HG02970 (cell line): ENCODE measurements around the gene TFF1.

Experiments used
- ATAC-seq: cut with Tn5 transposase; IDR thresholded peaks from one replicate; pipeline ENCODE4 v1.9.1; 2021; ENCODE audit warnings: mild to moderate bottlenecking, moderate library complexity, moderate number of reproducible peaks; ENCODE audit not compliant: unreplicated experiment, low FRiP score

The TFF1 gene

DNA sequence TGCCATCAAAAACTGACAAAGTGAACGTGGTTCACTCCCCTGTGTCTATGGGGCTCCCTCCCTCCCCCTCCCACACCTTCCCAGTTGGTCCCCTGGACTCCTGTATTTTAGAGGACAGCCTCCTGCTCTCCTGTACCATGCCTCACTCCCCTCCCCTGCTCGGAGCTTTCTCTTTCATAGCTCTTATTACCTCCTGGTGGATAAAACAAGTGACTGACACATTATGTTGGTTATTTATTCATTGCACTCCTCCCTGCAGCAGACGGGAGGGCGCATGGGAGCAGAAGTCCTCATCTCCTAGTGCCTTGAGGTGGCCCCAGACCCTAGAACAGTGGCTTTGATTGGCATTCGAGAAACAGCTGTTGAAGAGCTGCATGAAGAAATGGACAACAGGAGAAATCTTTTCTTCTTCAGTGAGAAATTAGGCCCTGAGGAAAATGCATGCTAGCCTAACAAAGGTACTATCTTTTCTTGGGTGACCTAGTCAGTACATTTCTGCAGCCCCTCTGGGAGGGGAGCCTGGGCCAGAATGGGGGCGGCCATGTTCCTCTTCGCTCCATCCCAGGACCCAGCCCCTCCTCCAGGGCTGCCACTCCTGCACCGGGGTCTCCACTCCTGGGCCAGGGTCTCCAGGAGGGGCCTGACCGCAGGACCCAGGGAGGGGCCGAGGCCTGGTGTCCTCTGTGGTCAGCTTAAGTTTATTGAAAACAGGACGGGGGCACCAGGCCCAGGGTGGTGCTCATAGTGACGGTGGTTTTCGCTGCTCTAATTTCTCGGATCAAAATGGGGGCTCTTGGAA lies 1.2 kb upstream of the TFF1 start:
- no peak for ATAC-seq

DNA sequence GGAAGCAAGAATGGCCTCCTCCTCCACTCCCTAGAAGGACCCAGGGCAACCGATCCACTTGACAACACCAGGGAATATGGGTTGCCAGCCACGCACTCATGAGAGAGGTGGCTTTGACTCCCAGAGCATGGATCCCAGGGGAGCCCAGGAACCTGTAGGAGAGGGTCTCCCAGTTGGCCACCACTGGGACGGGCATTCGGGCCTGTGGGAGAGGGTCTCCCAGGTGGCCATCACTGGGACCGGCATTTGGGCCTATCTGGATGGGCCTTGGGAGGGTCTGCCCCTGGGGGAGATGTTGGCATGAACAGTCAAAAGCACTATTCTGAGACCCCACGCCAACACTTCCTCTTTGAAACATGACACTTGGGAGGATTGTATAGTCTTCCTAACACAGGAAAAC lies 565 bp downstream of the TFF1 start:
- ATAC-seq = no peak

DNA sequence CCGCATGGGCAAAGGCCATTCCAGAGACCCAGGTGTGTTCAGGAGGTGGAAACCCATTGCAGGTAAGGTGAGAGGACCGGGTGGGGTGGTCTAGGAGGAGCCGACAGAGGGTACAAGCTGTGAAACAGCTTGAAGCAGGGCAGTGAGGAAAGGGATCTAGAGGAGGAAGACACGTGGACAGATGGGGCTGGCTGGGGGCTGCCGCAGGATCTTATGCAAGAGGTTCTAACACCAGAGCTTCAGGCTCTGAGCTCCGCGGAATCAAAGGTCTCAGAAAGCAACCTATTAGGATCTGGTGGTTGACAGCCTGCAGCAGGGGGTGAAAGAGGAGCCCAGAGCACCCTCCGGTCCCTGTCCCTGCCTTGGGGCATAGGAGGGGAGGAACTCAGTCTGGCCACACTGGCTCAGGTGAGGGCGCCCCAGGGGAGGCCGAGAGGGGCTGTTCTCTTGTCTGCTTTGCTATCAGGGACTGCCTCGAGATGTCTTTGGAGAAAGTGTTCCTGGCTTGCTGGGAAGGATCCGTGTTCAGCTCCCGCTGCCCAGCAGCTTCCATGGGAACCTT lies 1.9 kb downstream of the TFF1 start:
- no peak for ATAC-seq

DNA sequence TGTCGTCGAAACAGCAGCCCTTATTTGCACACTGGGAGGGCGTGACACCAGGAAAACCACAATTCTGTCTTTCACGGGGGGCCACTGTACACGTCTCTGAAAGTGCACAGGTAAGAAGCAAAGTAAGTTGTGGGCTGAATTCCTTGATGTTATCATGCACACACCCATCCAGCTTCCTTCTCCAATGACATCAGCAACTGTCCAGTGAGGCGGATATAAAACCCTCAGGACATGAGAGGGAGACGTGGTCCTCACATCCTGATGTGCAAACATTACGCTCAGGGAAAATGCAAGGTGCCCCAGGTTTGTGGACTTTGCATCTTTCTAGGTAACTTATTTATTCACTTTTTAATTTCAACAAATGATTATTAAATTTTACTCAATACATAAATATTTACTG lies 3.0 kb downstream of the TFF1 start:
- no peak for ATAC-seq

DNA sequence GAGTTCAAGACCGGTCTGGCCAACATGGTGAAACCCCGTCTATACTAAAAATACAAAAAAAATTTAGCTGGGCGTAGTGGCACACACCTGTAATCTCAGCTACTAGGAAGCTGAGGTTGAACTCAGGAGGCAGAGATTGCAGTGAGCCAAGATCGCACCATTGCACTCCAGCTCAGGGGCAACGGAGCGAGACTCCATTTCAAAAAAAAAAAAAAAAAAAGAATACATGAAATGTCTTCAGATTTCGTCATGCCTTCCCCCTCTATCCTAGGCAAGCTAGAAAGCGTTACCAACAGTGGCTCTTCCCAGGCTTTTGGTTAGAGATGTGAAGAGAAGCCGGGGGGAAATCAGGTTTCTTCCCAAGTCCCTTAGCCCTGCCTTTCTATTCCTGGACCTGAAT lies 3.6 kb downstream of the TFF1 start:
- ATAC-seq = no peak

DNA sequence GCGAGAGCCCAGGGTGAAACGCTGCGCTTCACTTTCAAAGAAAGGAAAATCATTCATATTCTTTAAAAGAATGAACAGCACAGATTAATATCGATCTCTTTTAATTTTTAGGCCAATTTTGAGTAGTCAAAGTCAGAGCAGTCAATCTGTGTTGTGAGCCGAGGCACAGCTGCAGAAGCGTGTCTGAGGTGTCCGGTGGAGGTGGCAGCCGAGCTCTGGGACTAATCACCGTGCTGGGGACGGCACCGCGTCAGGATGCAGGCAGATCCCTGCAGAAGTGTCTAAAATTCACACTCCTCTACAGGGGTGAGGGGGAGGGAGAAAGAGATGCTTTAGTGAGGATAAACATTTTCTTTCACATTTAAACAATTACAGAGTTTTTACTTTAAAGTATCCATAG lies 4.1 kb downstream of the TFF1 start:
- ATAC-seq = no peak

DNA sequence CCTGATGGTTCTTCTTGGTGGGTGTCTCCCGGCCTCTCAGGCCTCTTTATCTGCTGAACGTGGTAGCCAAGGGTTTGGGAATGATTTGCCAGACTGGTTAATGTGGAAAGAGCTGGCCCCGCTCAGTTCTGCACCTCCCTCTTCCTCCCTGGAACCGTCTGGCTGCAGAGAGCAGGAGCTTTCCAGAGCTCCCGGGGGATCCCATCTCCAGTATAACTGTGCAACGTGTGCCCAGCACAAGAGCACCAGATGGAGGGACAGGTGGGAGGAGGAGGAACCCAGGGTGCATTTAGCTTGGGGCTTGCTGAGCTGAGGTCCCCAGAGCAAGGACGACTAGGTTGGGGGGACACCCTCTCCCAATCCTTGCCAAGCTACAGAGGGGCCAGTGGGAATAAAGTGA lies 5.0 kb downstream of the TFF1 start:
- no peak for ATAC-seq

DNA sequence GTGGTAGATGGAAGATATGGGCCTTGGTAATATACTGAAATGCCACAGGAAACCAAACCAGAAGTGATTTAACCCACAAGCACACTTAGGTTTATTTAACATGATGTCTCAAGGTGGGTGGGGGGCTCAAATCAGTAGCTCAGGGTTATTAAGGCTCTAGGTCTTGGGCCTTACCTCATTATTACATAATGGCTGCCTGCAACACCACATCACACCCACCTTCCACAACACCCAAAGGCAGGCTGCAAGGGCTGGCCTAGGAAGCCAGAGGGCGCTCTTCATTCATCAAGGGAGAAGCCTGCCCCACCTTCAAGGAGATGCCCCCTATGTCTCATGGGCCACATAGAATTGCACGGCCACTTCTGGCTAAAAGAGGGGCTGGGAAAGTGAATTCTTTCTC lies 6.0 kb downstream of the TFF1 start:
- no peak for ATAC-seq

DNA sequence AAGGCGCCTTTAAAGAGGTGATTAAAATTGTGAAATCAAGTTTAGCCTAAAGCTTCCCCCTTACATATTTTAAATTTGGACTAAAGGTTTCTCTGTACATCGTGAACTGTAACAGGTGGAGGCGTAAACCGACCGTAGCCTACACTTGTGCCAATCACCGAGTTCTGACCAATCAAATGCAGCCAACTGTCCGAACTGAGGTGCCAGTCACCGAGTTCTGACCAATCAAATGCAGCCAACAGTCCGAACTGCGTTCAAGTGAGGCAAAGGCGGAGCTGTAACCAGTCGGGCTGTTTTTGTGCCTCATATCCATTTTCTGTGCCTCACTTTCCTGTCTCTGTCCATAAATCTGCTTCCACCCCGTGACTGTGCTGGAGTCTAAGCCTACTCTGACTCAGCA lies 7.4 kb downstream of the TFF1 start:
- no peak for ATAC-seq

DNA sequence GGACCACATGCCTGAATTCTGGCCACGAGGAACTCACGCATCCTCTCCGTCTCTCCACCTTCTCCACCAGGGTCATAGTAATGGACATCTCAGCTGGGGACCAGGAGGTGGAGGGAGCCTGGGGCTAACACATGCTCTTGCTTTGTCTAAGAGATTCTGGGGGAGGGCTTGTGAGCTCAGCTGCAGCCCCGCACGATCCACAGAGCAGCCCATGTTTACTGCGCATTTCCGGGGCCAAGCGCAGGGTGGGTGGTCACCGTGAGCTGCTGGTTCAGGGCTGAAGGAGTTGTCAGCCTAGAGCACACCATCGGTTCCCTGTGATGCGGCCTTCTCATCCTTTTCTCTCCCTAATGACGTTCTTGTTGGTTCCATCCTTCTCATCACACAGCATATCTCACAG lies 8.1 kb downstream of the TFF1 start:
- no peak for ATAC-seq

DNA sequence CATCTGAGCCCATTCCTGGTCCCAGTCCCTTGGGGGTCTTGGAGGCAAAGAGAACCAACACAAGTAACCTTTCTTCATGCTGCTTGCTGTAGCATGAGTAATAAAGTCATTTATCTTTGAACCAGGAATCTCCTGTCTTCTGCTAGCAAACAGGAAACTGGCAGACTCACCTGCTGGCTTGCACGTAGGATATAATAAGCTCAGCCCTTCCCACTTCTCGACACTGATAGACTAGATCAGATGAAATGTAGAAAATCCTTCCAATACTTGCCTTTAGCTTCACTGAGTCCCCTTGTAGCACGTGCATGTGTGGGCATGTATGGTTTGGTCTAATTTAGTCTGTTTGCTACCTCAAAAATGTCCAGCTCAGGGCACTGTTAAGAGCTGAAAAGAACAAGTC lies 9.0 kb downstream of the TFF1 start:
- no peak for ATAC-seq

DNA sequence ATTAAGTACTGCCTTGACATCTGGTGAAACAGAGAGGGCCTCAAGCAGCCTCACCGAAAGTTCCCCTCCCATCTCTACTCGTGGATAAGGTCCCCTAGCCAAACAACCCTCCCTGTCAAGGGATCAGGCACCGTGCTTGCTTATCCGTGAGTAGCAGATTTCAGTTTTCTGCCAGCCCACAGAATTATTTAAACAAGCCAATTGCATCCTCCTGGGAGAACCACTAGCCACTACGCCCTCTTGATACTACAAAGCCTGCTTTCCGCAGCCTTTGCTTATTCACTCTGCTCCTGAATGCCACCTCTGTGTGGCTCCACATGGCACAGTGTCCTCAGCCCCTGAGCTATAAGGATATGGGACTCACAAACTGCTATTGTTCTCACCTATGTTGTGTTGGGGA lies 9.7 kb downstream of the TFF1 start:
- no peak for ATAC-seq

DNA sequence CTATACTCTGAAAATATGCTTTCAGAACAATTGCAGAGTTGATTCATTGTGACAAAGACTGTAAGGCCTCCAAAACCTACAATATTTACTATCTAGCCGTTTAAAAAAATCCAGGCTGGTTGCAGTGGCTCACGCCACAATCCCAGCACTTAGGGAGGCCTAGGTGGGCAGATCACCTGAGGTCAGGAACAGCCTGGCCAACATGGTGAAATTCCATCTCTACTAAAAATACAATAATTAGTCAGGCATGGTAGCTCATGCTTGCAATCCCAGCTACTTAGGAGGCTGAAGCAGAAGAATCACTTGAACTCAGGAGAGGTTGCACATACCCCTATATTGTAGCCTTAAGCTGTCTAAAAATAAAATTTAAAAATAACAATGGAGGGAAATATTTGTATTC lies 10.3 kb downstream of the TFF1 start:
- ATAC-seq = no peak

DNA sequence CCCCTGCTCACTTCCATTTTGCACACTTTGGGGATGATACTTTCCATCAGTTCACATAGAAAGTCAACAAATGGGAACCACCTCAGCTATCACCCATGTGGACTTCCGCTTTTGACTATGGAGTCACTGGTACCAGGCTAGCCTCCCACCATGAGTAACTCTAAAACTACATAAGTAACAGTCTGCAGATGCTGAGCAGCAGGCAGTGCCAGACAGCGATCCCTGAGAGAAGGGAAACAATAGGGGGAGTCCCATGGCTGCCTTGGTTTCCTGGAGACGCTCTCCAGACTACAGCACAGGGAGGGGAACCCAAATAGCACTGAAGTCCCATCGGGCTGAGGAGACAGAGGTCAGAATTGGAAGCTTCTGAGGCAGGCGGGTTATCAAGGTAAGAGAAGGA lies 12.7 kb downstream of the TFF1 start:
- ATAC-seq = no peak

DNA sequence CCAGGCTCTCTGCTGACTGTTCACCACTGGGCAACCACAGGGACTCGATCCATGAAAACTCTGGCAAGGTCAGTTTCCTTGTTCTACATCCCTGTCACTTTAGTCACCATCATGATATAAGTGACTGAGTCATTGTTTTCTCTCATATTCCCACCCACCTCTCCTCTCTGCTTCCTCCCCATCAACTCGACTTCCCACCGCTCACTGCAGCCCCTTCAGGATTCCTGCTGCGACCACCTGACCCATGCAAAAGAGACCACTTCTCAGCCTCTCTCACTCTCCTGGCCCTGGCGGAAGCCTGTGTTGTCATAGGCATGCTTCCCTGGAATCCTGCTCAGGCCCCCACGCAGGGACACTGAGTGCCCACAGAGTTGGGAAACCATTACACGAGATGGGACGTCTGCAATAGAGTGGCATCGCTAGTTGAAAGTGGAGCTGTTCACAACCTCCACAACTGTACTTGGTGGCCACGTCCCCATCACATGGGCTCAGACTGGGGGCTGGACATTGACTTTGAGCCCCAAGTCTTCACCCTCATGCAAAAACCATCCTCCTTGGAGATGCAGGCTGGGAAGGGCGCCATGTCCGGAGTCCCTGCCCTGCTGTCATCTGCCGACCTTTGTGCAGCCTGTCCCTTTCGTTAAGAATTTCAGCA lies 13.8 kb downstream of the TFF1 start:
- ATAC-seq = no peak

DNA sequence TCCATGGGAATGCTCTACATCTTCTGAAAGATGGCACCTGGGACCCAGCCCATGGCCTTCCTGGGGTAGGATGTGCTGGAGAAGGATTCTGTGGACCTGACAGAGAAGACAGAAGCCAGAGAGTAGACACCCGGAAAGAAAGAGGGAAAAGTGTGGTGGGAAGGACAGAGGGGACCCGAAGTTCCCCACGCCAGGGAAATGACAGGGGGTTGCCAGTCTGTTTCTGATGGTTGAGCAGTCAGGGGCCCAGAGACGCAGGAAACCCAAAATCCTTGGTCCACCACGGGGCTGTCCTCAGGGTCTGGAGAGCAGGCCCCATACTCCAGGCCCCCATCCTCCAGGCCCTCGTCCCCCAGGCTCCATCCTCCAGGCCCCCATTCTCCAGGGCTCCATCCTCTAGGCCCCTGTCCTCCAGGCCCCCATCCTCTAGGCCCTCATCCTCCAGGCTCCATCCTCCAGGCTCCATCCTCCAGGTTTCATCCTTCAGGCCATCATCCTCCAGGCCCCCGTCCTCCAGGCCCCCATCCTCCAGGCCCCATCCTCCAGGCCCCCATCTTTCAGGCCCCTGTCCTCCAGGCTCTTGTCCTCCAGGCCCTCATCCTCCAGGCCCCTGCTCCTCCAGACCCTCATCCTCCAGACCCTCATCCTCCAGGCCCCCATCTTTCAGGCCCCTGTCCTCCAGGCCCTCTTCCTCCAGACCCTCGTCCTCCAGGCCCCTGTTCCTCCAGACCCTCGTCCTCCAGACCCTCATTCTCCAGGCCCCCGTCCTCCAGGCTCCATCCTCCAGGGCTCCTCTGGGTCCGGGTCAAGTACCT lies 14.5 kb downstream of the TFF1 start:
- ATAC-seq = no peak

DNA sequence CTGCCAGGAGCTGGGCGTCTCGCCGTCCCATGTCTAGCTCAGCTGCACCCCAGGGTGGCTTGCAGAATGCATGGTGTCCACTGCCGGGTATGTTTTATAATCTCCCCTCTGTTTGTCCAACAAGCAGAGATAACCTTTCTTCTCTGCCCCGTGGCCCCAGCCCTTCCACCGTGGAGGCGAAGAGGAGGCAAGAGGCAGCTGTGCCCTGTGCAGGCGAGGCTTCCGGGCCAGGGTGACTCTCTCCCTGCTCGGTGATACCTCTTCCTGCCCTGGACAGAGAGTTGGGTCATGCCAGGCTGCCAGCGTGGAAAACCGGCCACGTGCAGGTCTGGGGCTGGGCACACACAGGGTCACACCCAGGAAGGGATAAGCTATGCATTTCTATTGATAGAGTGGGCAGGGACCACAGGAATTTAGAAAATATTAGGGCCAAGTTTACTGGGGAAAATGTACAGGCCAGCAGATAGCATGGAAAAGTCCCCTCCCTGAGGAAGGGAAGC lies 15.4 kb downstream of the TFF1 start, which contains the start of gene TFF2:
TSS of gene TFF2 (minus strand) at position 68 of the 500 bp plus-strand sequence. CDS start at position 31, 37 bp downstream.
- no peak for ATAC-seq

DNA sequence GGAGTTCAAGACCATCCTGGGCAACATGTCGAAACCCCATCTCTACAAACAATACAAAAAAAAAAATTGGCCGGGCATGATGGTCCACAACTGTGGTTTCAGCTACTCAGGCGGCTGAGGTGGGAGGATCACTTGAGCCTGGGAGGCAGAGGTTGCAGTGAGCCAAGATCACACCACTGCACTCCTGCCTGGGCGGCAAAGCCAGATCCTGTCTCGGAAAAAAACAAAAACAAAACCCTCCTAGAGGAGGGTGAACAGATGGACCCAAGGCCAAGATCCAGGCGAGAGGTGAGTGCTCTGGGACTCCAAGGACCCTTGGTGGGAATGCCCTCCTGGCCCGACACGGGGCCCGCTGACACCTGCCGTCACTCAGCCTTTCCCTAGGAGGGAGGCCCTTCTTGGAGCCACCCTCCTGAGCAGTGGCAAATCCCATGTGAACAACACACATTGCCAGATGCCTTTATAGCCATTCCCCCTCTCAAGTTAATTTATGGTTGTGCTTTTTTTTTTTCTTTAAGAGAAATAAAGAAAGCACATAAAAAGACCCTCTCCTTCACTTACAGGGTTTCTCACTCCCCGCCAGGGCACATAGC lies 15.9 kb downstream of the TFF1 start:
- no peak for ATAC-seq

DNA sequence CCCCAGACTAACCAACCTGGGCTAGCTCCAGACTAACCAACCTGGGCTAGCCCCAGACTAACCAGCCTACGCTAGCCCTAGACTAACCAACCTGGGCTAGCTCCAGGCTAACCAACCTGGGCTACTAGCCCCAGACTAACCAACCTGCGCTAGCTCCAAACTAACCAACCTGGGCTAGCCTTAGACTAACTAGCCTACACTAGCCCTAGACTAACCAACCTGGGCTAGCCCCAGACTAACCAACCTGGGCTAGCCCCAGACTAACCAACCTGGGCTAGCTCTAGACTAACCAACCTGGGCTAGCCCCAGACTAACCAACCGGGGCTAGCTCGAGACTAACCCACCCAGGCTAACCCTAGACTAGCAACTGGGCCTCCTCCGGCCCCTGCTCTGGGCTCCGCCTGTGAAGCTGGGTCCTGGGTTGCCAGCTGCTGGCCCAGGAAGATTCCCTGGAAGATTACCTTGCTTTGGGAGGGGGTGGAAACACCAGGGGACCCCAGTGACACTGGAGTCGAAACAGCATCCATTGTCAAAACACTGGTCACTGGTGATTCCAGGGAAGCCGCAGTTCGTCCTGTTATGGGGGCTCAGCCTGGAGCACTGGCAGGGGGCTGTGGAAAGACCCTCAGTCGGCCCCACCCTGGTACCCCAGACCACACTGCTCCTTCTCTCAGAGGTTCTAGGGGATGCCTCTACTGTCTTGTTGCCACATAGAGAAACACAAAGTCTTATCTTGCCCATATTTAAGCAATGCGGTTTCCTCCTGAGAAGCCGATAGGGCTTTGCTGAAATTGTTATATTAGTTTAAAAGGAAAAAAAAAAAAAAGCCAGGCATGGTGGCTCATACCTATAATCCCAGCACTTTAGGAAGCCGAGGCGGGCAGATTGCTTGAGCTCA lies 16.7 kb downstream of the TFF1 start:
- ATAC-seq = no peak
